Adrenal gland (tissue), 5 donors: ENCODE results near the gene EXOSC9.

ENCODE experiments used
- CTCF ChIP-seq, 6 experiments: fragments of 450-650 bp in 4 of 6; fragments of 200-600 bp in 2 of 6; sonication (generic) in 1 of 6; IDR thresholded peaks; 1 replicate in 5 of 6; 2 replicates in 1 of 6; pipeline versions ENCODE4 v1.5.1 to v1.8.0; 2016 to 2021; ENCODE audit warnings: antibody characterized with exemption in 6 of 6, mild to moderate bottlenecking in 2 of 6, moderate library complexity in 1 of 6
- POLR2A ChIP-seq, 2 donors: fragments of 450-650 bp; IDR thresholded peaks; one replicate each; pipeline ENCODE4 v1.6.1; 2017; ENCODE audit warnings: antibody characterized with exemption in 2 of 2, mild to moderate bottlenecking in 2 of 2, moderate library complexity in 1 of 2
- donor health status: DM: no; HTN: no; CAD: no.

- no peak for TF ChIP-seq CTCF (IDR thresholded peaks at IDR 0.05)
- TF ChIP-seq POLR2A (IDR thresholded peaks at IDR 0.05) = no peak
Observed at GRCh38 chr4:121846662-121847061, 45.5 kb downstream of the EXOSC9 start.
